Activated T-helper 1 cell treated with anti-CD3 and anti-CD28 coated beads, Interleukin-12 subunit alpha, Interleukin-12 subunit beta, Interleukin-2, Interleukin-4 antibody, amounts not matched to agents 30 ng/mL and 10 ng/mL and 1 ng/mL, durations not matched to agents 14 hours and 24 hours and 36 hours (primary cell): ENCODE results near the gene MLLT3. TPM values are rescaled to one million over a fixed set of nuclear protein-coding genes. Genes with fewer than 3 reads are reported as not detected.
A peak's percentile ranks its signal among the peaks of the same experiment; 100 is the strongest.

Source experiments
- DNase-seq: peaks from one replicate; pipeline ENCODE4 v3.0.0; 2021; ENCODE audit warnings: low spot score
- H3K27ac Mint-ChIP-seq: one replicate; pipeline ENCODE4 v1.8.0; 2021; ENCODE audit warnings: mild to moderate bottlenecking, mixed read lengths
- H3K27me3 Mint-ChIP-seq: one replicate; pipeline ENCODE4 v1.8.0; 2022; ENCODE audit warnings: mild to moderate bottlenecking, moderate library complexity, mixed read lengths; ENCODE audit not compliant: insufficient read depth
- H3K36me3 Mint-ChIP-seq: one replicate; pipeline ENCODE4 v1.8.0; 2021; ENCODE audit warnings: low read depth, mixed read lengths
- H3K4me1 Mint-ChIP-seq: one replicate; pipeline ENCODE4 v1.8.0; 2021; ENCODE audit warnings: low read depth, mixed read lengths
- H3K4me3 Mint-ChIP-seq: one replicate; pipeline ENCODE4 v1.8.0; 2021; ENCODE audit warnings: mild to moderate bottlenecking, moderate library complexity, mixed read lengths
- H3K9me3 Mint-ChIP-seq: one replicate; pipeline ENCODE4 v1.8.0; 2021; ENCODE audit warnings: mixed read lengths
- intact Hi-C: fragments of 100-400 bp; cut with micrococcal nuclease; formaldehyde crosslinking; loops from one replicate; pipeline ENCODE4 v1.15.1; 2024
- total RNA-seq: library from RNA; stranded (reverse); gene quantifications from 2 replicates; pipeline ENCODE4 v1.2.3, GENCODE V29; 2022

MLLT3 gene
- total RNA-seq, 1 donor from 2014 or later: 36.4 TPM

GRCh38 chr9:20540169-20540863, 82.0 kb downstream of the MLLT3 start:
- Mint-ChIP-seq H3K27ac (no peak overlapping the region), H3K4me3 (no peak overlapping the region), H3K36me3 (peaks cover 38% of the 10 kb centered on the region), H3K4me1 (peaks cover 62% of the 10 kb centered on the region), H3K9me3 (peaks cover 47% of the 10 kb centered on the region), H3K27me3 (no peaks in the 10 kb centered on the region)
- no peak for DNase-seq
- intact Hi-C loops: loop anchor here (1.0 kb wide), 1 partner anchor 8 kb away; no protein-coding TSS in a partner anchor

DNA sequence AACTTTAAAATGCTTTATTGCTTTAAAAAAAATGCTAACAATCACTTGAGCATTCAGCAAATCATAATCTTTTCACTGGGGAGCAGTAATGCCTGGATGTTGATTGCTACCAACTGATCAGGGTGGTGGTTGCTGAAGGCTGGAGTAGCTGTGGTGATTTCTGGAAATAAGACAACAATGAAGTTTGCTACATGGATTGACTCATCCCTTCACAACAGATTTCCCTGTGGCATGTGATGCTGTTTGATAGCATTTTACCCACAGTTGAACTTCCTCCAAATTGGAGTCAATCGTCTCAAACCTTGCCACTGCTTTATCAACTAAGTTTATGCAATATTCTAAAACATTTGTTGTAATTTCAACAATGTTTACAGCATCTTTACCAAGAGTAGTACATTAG, 83.3 kb downstream of the MLLT3 start:
- H3K9me3 Mint-ChIP-seq: peaks cover 47% of the 10 kb centered on the region
- no peak overlapping the region for H3K4me3 Mint-ChIP-seq
- intact Hi-C loops: no loop called here
- H3K27ac Mint-ChIP-seq: no peak overlapping the region
- DNase-seq: no peak
- no peaks in the 10 kb centered on the region for H3K27me3 Mint-ChIP-seq
- H3K4me1 Mint-ChIP-seq: peaks cover 55% of the 10 kb centered on the region
- peaks cover 38% of the 10 kb centered on the region for H3K36me3 Mint-ChIP-seq

DNA sequence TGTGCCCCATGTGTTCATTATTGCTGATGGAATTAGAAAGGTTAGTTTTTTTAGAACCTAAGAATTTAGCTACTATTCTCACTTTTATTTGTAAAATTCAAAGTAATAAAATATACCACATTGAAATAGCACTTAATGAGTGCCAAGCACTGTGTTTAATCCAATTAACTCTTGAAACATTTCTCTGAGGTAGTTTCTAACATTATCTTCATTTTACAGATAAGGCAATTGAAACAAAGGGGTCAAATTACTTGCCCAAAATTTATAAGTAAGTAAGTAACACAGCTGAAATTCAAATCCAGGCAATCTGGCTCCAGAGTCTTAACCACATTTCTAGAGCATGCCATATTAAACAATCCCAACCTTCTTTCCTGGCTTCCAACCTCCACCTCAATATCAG, 84.2 kb downstream of the MLLT3 start:
- Mint-ChIP-seq H3K9me3 (peaks cover 39% of the 10 kb centered on the region), H3K4me3 (no peak overlapping the region), H3K27me3 (no peaks in the 10 kb centered on the region), H3K4me1 (peaks cover 53% of the 10 kb centered on the region), H3K36me3 (peaks cover 38% of the 10 kb centered on the region), H3K27ac (no peak overlapping the region)
- DNase-seq: no peak
- intact Hi-C loops: no loop called here

GRCh38 chr9:20537294-20537693, 85.0 kb downstream of the MLLT3 start:
- no peaks in the 10 kb centered on the region for H3K27me3 Mint-ChIP-seq
- peaks cover 48% of the 10 kb centered on the region for H3K4me1 Mint-ChIP-seq
- H3K9me3 Mint-ChIP-seq: peaks cover 33% of the 10 kb centered on the region
- H3K4me3 Mint-ChIP-seq: no peak overlapping the region
- DNase-seq: no peak
- H3K36me3 Mint-ChIP-seq: peaks cover 33% of the 10 kb centered on the region
- no peak overlapping the region for H3K27ac Mint-ChIP-seq
- intact Hi-C loops: no loop called here

DNA sequence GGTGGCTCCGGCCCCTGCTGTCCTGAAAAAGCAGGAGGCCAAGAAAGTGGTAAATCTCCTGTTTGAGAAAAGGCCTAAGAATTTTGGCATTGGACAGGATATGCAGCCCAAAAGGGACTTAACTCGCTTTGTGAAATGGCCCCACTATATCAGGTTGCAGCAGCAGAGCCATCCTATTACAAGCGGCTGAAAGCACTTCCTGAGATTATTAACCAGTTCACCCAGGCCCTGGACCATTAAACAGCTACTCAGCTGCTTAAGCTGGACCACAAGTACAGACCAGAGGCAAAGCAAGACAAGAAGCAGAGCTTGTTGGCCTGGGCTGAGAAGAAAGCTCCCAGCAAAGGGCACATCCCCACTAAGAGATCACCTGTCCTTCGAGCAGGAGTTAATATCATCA, 89.7 kb downstream of the MLLT3 start:
- no peak for DNase-seq
- Mint-ChIP-seq H3K9me3 (no peaks in the 10 kb centered on the region), H3K27ac (no peak overlapping the region), H3K4me3 (no peak overlapping the region), H3K27me3 (no peaks in the 10 kb centered on the region), H3K36me3 (peaks cover 12% of the 10 kb centered on the region), H3K4me1 (peaks cover 67% of the 10 kb centered on the region)
- intact Hi-C loops: no loop called here

- Mint-ChIP-seq H3K27me3 (no peaks in the 10 kb centered on the region), H3K27ac (peak overlapping the region; percentile 76), H3K4me3 (peak overlapping the region; percentile 43), H3K36me3 (peaks cover 12% of the 10 kb centered on the region), H3K9me3 (no peaks in the 10 kb centered on the region), H3K4me1 (peaks cover 69% of the 10 kb centered on the region)
- intact Hi-C loops: loop anchor here (2.0 to 5.0 kb wide), 2 partner anchors 21 to 32 kb away; no protein-coding TSS in a partner anchor
- DNase-seq: no peak
These were observed 92.5 kb downstream of the MLLT3 start for GRCh38 chr9:20529837-20530236.

GRCh38 chr9:20528253-20528652, 94.0 kb downstream of the MLLT3 start:
- Mint-ChIP-seq H3K27ac (peak overlapping the region; percentile 59), H3K36me3 (peaks cover 9% of the 10 kb centered on the region), H3K4me3 (peak overlapping the region; percentile 19), H3K4me1 (peaks cover 73% of the 10 kb centered on the region), H3K9me3 (no peaks in the 10 kb centered on the region), H3K27me3 (no peaks in the 10 kb centered on the region)
- no peak for DNase-seq
- intact Hi-C loops: loop anchor here (2.0 to 5.0 kb wide), 2 partner anchors 23 to 34 kb away; no protein-coding TSS in a partner anchor

GRCh38 chr9:20526500-20527319, 95.6 kb downstream of the MLLT3 start:
- Mint-ChIP-seq H3K36me3 (peaks cover 13% of the 10 kb centered on the region), H3K4me3 (no peak overlapping the region), H3K27ac (no peak overlapping the region), H3K27me3 (no peaks in the 10 kb centered on the region), H3K9me3 (no peaks in the 10 kb centered on the region), H3K4me1 (peaks cover 85% of the 10 kb centered on the region)
- intact Hi-C loops: loop anchor here (2.0 to 5.0 kb wide), 2 partner anchors 18 to 36 kb away; no protein-coding TSS in a partner anchor
- DNase-seq: no peak

DNA sequence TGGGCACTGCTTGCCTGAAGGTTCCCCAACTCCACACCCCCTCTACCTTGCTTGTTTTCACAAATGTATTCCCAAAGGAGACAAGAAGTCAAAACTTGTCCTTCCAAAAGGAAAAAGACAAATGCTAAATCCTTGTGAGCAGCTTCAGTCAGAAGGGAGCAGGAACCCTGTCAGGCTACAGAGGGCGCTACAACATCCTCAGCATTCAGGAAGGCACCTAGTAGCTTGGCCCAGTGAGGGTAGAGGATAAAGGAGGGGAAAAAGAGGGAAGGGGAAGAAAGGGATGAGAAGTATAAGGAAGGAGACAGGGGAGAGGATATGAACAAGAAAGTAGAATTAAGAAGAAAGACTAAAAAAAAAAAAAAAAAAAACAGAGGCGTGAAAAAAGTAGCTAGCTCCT, 97.5 kb downstream of the MLLT3 start:
- Mint-ChIP-seq H3K4me1 (peaks cover 82% of the 10 kb centered on the region), H3K9me3 (no peaks in the 10 kb centered on the region), H3K27me3 (no peaks in the 10 kb centered on the region), H3K27ac (no peak overlapping the region), H3K36me3 (peaks cover 19% of the 10 kb centered on the region), H3K4me3 (no peak overlapping the region)
- intact Hi-C loops: loop anchor here (5.0 kb wide), 1 partner anchor 38 kb away; no protein-coding TSS in a partner anchor
- no peak for DNase-seq

DNA sequence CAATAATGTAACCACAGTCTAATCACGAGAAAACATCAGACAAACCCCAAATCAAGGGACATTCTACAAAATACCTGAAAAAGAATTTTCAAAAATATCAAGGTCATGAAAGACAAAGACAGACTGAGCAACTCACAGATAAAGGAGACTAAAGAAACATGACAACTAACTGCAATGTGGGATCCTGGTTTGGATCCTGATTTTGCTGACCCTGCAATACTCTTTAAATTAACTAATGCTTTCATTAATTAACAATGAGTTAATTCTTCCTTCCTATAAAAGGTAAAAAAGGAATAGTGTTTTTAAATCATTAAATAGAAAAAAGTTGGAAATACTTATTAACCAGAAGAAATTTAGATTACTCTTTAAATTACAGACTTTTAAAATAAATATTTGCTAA, 103.6 kb downstream of the MLLT3 start:
- Mint-ChIP-seq H3K27ac (no peak overlapping the region), H3K27me3 (no peaks in the 10 kb centered on the region), H3K36me3 (peaks cover 28% of the 10 kb centered on the region), H3K9me3 (no peaks in the 10 kb centered on the region), H3K4me3 (no peak overlapping the region), H3K4me1 (peaks cover 73% of the 10 kb centered on the region)
- no peak for DNase-seq
- intact Hi-C loops: no loop called here

GRCh38 chr9:20513126-20513913, 109.0 kb downstream of the MLLT3 start:
- Mint-ChIP-seq H3K4me1 (peaks cover 70% of the 10 kb centered on the region), H3K27ac (peak overlapping the region; percentile 51), H3K4me3 (peak overlapping the region; percentile 35), H3K27me3 (no peaks in the 10 kb centered on the region), H3K36me3 (peaks cover 17% of the 10 kb centered on the region), H3K9me3 (no peaks in the 10 kb centered on the region)
- intact Hi-C loops: no loop called here
- no peak for DNase-seq

- Mint-ChIP-seq H3K36me3 (peaks cover 17% of the 10 kb centered on the region), H3K27me3 (no peaks in the 10 kb centered on the region), H3K4me1 (peaks cover 75% of the 10 kb centered on the region), H3K9me3 (no peaks in the 10 kb centered on the region), H3K4me3 (peak overlapping the region; percentile 35), H3K27ac (no peak overlapping the region)
- DNase-seq: no peak
- intact Hi-C loops: no loop called here
These were observed 109.7 kb downstream of the MLLT3 start for GRCh38 chr9:20512636-20513035.
